ENCODE measurements around the gene GSTCD.
"Not testable (repeated sequence)": the region's sequence is repeated elsewhere in the genome, so short reads cannot be mapped to it uniquely, and the experiment has no call there.

The GSTCD gene, protein sequence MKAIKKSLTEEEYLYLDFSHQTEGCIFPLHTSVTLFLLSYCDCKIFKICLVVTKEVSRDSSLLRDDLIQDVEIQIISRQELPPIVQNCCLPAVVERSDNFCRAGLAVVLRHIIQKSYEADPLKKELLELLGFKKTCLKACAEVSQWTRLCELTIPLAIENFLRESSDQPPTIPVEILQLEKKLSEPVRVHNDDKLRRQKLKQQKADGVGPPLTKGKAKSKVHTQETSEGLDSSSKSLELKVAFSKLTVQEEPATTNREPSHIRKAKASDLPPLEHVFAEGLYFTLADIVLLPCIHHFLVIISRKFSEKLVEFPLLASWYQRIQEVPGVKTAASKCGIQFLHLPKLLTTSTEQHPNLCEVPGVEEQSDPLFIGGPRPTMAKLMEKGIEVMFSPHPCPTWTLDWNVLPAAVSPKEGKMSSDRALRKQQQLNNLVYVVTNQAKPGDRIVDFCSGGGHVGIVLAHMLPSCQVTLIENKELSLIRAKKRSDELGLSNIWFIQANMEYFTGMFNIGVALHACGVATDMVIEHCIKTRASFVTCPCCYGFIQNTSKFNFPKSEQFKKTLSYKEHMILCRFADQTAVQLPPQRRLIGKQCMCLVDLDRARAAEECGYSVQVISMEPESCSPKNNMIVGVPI

DNA sequence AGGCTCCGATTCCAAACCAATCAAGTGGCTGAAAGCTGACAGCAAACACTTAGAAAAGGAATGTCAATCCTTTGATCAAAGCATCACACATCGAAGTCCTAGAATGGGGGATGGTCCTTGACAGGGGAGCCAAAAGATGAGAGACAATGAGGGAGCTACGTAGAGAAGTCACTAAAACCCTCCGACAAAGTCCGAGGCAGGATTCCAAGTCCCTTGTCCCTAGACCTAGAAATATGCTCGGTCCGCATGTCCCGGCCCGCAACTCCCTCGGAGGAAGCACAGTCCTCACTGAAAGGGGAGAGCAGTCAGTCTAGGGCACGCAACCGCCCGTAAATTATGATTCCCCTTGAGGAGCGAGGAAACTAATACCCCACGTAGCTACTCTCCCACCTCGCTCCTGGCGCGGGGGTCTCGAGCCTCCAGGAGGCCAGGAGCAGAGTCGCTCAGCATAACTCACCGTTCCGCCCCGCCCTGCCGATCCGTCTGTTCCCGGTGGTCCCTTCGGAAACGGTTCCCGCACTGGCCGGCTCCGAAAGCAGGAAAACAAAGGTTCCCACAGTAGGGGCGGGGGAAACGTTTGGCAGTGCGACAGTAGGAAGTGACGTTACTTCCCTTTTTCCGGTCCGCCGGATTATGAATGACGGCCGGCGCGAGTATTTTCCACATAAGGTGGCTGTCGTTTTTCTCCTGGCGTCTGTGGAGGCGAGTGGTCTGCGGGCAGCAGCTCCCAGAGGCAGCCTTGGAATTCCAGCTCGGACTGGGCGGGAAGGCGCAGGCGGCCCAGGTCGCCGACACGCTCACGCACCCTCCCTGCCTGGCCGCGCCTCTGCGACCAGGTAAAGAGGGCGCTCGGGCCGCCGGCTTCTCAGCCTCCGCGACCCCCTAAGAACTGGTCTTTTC lies at the start of gene GSTCD, which contains the start of gene INTS12:
TSS of gene GSTCD (plus strand) at position 604 of the 900 bp plus-strand sequence. CDS start 8,830 bp downstream, outside the sequence.
TSS of gene INTS12 (minus strand) at position 509 of the 900 bp plus-strand sequence. CDS start 8,684 bp downstream, outside the sequence.
- peak; percentile 68 for DNase-seq (ENCODE audit: low read depth)

DNA sequence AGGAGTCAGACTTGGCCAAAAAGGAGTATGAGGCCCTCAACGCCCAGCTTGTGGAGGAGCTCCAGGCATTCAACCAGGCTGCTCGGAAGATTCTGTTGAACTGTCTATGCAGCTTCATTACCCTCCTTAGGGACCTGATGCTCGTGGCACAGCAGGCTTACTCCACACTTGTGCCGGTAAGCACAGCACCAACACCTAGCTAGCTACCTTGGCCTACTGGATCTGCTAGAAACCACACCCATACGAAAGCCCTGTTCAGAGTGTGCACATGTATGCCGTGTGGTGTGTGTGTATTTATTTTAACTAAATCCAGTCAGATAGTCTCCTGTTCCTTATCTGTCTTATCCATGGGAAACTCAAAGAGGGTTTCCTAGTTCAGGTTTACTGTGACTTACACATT lies 49.4 kb upstream of the GSTCD start:
- no peak for DNase-seq (ENCODE audit: low read depth)

DNA sequence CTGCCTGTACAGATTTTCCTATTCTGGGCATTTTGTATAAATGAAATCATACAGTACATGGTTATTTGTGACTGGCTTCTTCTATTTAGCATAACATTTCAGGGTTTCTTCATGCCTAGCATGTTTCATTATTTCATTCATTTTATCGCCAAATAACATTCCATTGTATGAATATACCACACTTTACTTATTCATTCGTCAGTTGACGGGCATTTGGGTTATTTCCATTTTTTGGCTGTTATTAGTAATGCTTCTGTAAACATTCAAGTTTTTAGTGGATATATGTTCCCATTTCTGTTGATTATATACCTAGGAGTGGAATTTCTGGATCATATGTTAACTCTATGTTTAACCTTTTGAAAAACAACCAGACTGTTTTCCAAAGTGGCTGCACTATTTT lies 47.6 kb upstream of the GSTCD start:
- DNase-seq (ENCODE audit: low read depth), result no peak

DNA sequence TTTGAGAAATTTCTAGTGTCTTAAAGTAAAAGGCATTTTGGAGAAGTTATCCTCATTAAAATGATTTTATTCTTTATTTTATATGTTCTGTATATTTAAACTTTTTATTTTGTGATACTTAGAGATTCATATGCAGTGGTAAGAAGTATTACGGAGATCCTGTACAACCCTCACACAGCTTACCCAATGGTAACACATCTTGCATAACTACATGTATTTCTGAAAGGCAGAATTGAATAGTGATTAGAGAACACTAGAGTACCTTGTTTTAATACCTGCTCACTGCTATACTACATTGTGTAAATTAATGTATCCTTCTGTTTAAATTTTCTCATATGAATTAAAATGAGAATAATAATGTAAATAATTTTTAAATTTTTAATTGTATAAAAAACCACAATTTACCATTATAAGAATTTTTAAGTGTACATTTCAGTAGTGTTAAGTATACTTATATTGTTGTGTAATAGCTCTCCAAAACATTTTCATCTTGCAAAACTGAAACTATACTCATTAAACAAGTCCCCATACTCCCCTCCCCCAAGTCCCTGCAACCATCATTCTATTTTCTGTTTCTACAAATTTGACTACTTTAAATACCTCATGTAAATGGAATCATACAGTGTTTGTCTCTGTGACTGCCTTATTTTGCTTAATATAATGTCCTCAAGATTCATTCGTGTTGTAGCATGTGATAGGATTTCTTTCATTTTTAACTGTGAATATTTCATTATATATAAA lies 45.5 kb upstream of the GSTCD start:
- DNase-seq (ENCODE audit: low read depth), result no peak

DNA sequence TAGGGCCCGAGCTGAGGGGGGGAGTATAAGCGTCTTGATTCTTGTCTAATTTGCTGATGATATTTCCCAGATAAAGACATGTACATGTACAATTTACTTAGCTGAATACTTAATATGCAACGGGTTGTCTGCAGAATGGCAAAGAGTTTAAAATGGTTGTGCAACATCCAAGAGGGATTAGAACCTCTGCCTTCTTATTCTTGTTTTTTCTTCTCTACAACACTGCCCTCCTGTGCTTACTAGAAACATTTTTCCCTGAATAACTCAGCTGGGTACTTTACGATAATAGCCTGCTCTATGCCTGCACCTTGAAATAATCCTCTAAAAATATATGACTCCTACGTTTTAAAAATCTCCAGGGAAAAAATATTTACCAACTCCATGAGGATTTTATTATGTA lies 41.9 kb upstream of the GSTCD start:
- DNase-seq (ENCODE audit: low read depth), result no peak

DNA sequence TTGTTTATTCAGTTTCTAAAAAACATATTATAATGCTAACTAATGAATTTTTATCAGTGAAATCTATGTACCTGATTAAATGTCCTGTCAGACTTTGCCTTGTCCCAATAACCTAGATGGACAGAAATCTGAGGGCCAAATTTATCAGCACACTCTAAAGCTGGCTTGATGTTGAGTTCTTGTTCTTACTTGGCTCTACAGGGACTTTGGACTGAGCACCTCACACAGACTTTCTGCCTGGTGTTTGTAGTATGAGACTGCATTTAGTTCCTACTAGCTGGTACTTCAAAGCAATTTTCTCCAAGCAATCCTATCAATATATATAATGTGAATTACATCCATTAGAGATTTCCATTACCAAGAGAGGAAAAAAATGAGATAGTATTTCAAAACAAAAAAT lies 37.9 kb upstream of the GSTCD start:
- no peak for DNase-seq (ENCODE audit: low read depth)

DNA sequence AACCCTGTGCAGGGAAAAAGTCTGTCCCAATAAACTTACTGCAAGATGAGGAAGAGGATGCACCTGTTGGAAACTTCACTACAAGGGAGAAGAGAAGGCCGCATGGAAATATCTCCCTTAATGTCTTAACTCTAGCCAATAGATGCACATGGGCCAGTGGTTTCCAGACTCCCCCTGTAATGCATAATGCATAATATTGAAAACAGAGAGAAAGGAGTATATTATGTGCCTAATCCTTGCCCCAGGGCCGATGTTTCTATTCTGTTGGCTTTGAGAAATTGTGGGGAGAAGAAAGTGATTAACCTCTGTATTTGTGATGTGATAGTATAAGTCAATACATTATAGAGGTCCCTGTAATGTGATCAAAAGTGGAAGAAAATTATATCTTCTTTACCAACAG lies 37.3 kb upstream of the GSTCD start:
- no peak for DNase-seq (ENCODE audit: low read depth)

DNA sequence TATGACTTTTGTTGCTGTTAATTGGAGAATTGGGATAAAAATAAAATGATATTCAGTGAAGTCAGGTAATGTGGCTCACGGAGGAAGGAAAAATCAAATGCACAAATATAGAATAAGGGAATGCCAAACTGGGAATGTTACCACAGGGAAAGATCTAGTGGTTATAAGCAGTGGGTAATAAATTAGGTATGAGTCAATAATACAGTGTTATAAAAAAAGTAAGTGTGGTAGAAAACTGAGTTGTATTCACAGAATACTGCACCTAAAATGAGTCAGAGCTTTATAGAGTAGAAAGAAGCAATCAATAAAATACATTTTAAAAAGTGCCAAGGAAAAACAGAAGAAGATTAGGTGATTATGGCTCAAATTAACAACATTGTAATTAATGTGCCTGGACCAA lies 34.6 kb upstream of the GSTCD start:
- no peak for DNase-seq (ENCODE audit: low read depth)

DNA sequence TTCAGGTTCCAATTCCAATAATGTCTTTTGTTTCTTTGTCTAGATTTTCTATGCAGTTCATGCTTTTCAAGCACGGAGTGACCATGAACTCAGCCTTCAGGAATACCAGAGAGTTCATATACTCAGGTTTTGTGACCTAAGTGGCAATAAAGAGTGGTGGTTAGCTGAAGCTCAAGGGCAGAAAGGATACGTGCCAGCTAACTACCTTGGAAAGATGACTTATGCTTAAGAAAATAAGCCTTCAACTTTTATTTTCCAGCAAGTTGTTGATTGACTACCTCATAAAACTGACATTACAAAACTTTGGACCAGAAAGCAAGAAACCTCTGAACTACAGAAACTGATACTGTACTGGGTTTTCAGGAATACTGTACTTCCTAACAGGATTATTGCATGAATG lies 30.9 kb upstream of the GSTCD start:
- DNase-seq (ENCODE audit: low read depth), result no peak

DNA sequence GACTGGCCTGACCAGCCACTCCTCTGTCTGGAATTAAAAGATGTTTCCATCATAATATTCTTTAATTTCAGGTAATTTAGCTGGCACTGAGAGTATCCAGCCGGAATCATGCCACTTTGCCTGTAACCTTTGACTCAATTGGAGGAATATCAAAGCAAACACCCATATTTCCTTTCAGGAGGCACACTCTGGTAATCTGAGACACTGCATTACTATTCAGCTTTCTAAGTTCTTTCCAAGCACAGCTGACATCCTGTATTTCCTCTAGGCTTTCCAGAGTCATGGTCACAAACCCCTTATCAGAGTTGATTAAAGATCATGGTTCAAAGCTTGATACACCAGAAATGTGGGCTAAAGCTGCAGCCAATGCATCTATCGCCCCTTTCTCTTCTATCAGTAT lies 29.4 kb upstream of the GSTCD start:
- DNase-seq (ENCODE audit: low read depth), result no peak

DNA sequence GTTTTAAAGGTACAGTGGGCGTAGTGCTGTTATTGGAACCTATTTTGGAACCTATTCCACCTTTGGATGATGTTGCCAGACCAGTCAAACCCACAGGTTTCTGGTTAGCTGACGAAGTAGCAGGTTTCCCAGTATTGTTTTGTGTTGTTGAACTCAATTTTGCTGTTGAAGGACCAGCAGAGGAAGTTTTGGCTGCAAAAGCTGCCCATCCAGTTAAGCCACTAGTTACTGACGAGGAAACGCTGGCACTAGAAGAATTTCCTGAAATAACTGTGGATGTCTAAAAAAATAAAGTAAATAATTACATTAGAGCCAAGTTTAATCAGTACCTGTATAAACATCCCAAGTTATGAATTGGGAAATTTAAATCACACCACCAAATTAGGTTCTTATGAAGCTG lies 25.5 kb upstream of the GSTCD start:
- DNase-seq (ENCODE audit: low read depth), result no peak

DNA sequence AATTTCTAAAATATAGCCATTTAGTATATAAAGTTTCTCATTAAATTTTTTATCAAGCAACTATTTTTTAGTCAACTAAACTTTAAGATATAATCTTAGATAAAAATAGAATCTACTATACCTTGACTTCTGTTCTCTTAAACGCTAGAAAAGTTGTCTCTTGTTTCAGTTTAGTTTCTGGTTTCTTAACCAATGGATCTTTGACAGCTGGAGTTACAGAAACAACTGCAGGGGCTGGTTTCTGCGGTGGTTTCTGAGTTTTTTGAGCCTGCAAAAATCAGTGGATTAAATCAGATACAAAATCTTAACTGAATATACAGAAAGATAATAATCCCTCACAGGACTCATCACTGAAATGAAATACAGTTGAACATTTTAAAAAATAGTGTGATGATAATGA lies 22.0 kb upstream of the GSTCD start:
- DNase-seq (ENCODE audit: low read depth), result no peak

DNA sequence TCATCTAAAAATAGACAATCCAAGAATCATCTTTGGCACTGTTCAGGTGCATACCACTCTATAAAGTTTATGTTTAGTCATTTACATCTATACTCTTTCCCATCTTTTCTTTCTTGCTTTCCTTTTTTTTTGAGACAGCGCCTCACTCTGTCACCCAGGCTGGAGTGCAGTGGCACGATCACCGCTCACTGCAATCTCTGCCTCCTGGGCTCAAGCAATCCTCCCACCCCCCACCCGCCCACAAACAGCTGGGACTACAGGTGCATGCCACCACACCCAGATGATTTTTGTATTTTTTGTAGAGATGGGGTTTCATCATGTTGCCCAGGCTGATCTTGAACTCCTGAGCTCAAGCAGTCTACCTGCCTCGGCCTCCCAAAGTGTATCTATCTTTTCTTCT lies 13.8 kb upstream of the GSTCD start:
- not testable (repeated sequence) for DNase-seq (ENCODE audit: low read depth)

DNA sequence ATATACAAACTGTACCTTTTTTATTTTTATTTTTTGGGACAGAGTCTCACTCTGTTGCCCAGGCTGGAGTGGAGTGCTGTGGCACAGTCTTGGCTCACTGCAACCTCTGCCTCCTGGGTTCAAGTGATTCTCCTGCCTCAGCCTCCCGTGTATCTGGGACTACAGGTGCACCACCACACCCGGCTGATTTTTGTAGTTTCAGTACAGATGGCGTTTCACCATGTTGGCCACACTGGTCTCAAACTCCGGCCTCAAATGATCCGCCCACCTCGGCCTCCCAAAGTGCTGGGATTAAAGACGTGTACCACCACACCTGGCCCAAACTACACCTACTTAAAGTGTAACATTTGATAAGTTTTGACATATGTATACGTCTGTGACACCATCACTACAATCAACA lies 12.8 kb upstream of the GSTCD start:
- not testable (repeated sequence) for DNase-seq (ENCODE audit: low read depth)

DNA sequence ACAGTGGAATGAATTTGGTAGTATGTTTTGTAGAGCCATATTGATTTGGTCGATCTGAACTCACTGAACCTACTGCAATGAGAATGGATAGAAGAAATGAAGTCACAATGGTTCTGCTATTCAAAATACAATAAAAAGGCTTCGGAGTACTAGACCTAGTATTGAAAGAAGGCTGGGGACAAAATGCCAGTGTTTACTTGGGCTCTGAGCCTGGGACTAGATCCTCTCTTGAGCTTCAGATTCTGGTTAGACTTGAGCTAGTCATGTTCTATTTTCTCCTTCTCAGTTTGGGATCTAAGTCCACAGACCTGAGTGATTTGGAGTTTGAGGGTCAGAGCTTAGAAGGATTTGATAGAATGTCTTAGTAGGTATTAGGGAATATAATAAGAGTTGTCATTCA lies 10.0 kb upstream of the GSTCD start:
- no peak for DNase-seq (ENCODE audit: low read depth)

DNA sequence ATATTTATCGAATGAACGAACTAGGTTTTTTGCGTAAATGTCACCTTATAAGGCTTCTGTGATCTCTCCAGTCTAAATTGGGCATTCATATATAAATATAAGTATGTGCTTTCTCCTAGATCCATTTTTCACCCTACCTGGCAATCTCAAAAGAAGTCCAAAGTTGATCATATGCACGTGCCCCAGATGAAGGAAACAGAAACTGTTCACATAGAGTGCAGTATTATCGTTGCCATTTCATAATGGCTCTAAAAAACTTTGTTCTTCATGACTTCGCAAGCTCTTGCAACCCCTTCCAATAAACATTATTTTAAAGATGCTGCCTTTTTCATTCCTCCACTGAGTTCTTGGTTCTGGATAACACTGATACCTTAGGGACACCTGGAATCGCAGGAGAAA lies 803 bp upstream of the GSTCD start:
- no peak for DNase-seq (ENCODE audit: low read depth)

DNA sequence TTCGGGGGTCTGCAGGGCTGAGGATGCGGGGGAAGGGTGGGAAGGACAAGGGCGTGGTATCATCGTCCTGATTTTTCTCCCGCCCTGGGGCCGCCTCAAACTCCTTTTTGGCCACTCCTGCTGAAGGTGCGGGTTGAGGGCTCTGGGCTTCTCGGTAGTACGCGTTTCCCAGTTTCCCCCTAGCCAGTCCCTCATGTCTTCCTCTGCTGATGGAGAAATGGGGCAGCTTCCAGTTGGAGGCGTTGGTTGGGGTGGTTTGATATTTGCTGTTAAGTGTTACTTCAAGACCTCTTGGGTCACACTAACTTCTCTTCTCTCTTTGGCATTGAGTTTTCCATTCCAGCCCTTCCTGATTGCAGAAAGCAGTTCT lies 482 bp downstream of the GSTCD start:
- peak; percentile 1 for DNase-seq (ENCODE audit: low read depth)

DNA sequence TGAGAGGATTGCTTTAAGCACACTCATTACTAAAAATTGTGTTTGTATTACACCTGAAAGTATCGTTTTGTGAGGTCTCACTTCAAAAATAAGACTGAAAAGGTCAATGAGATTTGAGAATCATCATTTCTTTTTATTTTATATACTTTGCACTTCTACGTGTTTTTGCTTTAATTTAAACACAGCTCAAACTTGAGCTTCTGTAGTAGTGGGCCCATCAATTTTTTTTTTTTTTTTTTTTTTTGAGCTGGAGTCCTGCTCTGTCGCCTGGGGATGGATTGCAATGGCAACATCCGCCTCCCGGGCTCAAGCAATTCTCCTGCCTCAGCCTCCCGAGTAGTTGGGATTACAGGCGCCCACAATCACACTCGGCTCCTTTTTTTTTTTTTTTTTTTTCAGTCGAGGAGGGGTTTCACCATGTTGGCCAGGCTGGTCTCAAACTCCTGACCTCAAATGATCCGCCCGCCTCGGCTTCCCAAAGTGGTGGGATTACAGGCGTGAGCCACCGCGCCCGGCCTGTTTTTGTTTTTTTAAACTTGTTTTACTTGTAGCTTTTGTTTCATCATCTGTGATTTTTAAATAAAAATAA lies 1.5 kb downstream of the GSTCD start:
- no peak for DNase-seq (ENCODE audit: low read depth)

DNA sequence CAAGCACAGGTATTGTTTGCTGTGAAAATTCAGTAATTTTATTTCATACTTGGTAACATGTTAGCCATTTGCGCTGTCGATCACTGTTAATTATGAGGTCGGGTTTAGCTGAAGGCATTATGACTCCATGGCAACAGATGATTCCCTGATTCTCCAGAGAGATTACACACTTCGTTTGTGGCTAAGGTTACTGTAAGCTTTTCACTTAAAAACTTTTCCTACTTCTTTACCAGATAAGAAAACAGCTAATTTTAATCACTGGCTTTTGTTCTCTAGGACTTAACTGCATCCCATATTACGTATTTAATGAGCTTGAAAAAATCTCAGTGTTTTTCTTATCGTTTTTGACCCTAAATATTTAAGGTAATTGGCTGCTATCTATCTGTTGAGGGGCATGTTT lies 2.1 kb downstream of the GSTCD start:
- DNase-seq (ENCODE audit: low read depth), result no peak

DNA sequence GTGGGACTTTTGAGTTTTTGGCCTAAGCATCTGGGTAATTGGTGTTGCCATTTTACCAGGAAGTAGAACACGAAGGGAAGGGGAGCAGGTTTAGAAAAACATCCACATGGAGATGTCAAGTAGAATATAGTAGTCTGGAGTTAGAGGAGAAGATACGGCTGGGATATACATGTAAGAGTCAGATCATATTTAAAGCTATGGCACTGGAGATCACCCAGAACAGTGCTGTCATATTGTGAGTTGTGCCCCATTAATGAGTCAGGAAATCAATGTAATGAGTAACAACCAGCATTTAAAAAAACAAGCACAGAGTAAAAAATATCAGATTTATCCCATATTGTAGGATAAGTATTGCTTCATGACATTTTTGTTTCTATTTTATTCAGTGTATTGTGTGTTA lies 4.2 kb downstream of the GSTCD start:
- DNase-seq (ENCODE audit: low read depth), result no peak

DNA sequence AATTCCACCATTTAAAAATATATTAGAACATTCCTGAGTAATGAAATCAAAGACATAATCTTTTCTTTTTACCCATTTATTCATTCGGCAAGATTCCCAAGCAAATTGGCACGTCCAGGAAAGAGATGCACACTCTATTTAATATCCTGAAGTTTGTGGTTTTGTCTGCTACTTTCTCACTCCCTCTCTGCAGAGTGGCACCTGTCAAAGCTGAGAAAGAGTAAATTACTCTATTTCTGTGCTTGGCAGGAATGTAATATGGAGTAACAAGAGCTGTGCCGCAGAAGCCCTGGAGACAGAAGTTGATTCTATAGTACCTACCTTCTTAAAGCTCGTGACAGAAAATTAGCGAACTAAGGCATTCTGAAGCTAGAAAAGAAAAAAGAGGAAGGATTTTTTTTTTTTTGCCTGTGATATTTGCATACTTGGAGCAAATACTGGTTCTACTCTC lies 5.5 kb downstream of the GSTCD start:
- no peak for DNase-seq (ENCODE audit: low read depth)

DNA sequence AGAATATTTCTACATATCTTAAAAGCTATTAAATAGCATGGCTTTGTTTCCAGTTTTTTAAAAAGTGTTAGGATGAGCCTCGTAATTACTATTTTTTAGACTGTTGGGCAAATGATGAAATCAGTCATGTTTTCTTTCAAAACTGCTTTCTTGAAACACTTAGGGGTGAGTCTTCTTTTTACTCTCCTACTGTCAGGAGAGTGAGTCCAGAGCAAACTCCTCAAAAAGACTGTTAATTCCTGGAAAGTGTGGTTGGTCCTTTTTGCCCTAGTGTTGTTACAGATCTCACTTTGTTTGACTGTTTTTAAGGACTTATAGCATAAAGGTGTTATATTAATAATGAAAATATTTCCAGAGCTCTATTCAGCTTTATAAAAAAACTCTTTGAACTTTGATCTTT lies 6.3 kb downstream of the GSTCD start:
- no peak for DNase-seq (ENCODE audit: low read depth)
